ENCODE data around the gene ATAD3C.
"Not testable (repeated sequence)": the region's sequence is repeated elsewhere in the genome, so short reads cannot be mapped to it uniquely, and the experiment has no call there.

Gene ATAD3C

DNA sequence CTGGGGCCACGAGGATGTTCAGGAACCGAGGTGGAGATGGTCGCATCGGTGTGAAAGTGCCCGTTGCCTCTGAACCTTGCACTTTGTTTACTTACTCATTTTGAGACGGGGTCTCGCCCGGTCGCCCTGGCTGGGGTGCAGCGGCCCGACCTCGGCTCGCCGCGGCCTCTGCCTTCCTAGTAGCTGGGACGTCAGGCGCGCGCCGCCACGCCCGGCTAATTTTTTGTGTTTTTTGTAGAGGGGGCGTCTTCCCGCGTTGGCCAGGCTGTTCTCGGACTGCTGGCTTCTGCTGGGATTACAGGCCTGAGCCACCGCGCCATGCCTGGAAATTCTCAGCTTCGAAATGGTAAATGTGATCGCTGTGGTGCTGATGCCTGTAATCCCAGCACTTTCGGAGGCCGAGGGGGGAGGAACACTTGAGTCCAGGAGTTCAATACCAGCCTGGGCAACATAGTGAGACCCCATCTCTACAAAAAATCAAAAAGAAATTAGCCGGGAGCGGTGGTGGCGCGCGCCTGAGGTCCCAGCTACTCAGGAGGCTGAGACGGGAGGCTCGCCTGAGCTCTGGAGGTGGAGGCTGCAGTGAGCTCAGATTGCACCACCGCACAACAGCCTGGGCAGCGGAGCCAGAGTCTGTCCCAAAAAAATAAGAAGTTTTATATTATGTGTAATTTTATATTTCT is 41.7 kb upstream of the ATAD3C start:
- TF ChIP-seq, protein P1, sequence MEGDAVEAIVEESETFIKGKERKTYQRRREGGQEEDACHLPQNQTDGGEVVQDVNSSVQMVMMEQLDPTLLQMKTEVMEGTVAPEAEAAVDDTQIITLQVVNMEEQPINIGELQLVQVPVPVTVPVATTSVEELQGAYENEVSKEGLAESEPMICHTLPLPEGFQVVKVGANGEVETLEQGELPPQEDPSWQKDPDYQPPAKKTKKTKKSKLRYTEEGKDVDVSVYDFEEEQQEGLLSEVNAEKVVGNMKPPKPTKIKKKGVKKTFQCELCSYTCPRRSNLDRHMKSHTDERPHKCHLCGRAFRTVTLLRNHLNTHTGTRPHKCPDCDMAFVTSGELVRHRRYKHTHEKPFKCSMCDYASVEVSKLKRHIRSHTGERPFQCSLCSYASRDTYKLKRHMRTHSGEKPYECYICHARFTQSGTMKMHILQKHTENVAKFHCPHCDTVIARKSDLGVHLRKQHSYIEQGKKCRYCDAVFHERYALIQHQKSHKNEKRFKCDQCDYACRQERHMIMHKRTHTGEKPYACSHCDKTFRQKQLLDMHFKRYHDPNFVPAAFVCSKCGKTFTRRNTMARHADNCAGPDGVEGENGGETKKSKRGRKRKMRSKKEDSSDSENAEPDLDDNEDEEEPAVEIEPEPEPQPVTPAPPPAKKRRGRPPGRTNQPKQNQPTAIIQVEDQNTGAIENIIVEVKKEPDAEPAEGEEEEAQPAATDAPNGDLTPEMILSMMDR (IDR thresholded peaks at IDR 0.05; ENCODE audit: low read depth, low read length), result no peak
- Histone ChIP-seq H3K4me3 (ENCODE audit: low read depth, low read length) (peak overlapping the region; percentile 89), H3K36me3 (peaks cover 38% of the 10 kb centered on the region), H3K27me3 (ENCODE audit: insufficient read depth, low read depth, severe bottlenecking) (no peaks in the 10 kb centered on the region), H3K27ac (peak overlapping the region; percentile 94), H3K9me3 (ENCODE audit: severe bottlenecking) (no peaks in the 10 kb centered on the region)
- peak; percentile 46 for DNase-seq

DNA sequence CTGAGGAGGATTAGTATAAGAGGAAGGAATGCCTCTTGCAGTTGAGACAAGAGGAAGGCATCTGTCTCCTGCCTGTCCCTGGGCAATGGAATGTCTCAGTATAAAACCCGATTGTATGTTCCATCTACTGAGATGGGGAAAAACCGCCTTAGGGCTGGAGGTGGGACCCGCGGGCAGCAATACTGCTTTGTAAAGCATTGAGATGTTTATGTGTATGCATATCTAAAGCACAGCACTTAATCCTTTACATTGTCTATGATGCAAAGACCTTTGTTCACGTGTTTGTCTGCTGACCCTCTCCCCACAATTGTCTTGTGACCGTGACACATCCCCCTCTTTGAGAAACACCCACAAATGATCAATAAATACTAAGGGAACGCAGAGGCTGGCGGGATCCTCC is 39.3 kb upstream of the ATAD3C start:
- H3K27me3 ChIP-seq (ENCODE audit: insufficient read depth, low read depth, severe bottlenecking); DNase-seq; H3K4me3 ChIP-seq (ENCODE audit: low read depth, low read length); H3K9me3 ChIP-seq (ENCODE audit: severe bottlenecking): not testable (repeated sequence)
- Histone ChIP-seq H3K27ac (peak overlapping the region; percentile 52), H3K36me3 (peaks cover 17% of the 10 kb centered on the region)

DNA sequence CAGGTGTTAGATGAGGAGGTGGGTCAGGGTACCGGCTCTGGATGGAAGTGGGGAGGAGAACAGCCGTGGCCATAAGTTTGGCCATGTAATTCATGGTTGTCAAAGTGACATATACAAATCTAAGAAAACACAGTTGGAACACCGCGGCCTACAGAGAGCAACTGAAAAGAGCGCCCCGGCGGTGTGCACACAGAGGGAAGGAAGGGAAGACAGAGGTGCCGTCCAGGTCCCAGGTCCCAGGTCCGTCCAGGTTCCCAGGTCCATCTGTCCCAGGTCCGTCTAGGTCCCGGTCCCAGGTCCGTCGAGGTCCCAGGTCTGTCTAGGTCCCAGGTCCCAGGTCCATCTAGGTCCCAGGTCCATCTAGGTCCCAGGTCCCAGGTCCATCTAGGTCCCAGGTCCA is 37.9 kb upstream of the ATAD3C start:
- peaks cover 3% of the 10 kb centered on the region for H3K9me3 ChIP-seq (ENCODE audit: severe bottlenecking)
- H3K4me3 ChIP-seq (ENCODE audit: low read depth, low read length), result no peak overlapping the region
- peaks cover 6% of the 10 kb centered on the region for H3K36me3 ChIP-seq
- H3K27ac ChIP-seq, result no peak overlapping the region
- no peaks in the 10 kb centered on the region for H3K27me3 ChIP-seq (ENCODE audit: insufficient read depth, low read depth, severe bottlenecking)
- TF ChIP-seq, protein P1 (IDR thresholded peaks at IDR 0.05; ENCODE audit: low read depth, low read length), result no peak
- no peak for DNase-seq

DNA sequence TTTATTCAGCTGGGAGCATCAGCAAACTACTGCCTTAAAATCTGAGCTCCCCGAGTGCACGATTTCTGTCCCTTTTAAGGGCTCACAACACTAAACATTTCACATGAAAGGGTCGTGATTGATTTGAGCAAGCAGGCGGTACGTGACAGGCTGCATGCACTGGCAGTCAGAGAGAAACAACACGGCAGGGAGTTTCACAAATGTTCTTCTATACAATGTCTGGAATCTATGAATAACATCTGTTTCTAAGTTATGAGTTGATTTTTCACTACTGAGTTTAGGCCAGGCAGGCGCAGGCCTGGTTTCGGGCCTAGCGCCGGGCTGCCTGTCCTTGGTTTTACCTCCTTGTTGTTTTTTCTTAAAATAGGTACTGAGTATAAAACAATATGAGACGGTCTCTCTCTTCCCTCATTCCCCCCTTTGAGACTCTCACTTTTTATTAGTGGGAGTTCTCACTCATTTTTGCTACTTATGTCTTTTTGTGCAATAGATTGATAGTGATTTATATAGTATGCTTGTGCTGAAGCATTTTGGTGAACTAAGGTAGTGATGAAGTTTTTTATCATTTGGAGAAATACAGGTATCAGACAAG is 37.1 kb upstream of the ATAD3C start:
- DNase-seq; H3K36me3 ChIP-seq; H3K9me3 ChIP-seq (ENCODE audit: severe bottlenecking); H3K4me3 ChIP-seq (ENCODE audit: low read depth, low read length); H3K27me3 ChIP-seq (ENCODE audit: insufficient read depth, low read depth, severe bottlenecking); H3K27ac ChIP-seq: not testable (repeated sequence)

DNA sequence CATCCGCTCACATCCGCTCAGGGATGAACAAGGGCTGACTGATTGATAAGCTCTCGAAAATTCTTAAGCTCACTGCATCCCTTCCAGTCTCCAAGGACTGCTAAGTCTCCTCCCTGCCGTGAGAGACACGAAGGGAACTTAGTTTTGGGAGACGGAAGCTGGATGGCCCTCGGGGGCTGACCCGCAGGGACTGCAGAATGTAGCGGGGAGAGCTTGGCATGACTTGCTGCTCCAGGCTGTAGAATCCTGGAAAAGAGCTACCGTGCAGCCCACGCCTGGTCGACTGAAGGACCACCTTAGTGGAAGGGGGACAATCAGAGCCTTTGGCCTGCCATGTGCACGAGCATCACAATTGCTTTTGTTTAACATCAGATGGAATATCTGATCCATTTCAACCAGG is 33.7 kb upstream of the ATAD3C start:
- TF ChIP-seq, protein P1 (IDR thresholded peaks at IDR 0.05; ENCODE audit: low read depth, low read length), result no peak
- no peak overlapping the region for H3K4me3 ChIP-seq (ENCODE audit: low read depth, low read length)
- H3K9me3 ChIP-seq (ENCODE audit: severe bottlenecking), result peaks cover 3% of the 10 kb centered on the region
- H3K27ac ChIP-seq, result no peak overlapping the region
- H3K27me3 ChIP-seq (ENCODE audit: insufficient read depth, low read depth, severe bottlenecking), result no peaks in the 10 kb centered on the region
- DNase-seq, result no peak
- no peaks in the 10 kb centered on the region for H3K36me3 ChIP-seq

DNA sequence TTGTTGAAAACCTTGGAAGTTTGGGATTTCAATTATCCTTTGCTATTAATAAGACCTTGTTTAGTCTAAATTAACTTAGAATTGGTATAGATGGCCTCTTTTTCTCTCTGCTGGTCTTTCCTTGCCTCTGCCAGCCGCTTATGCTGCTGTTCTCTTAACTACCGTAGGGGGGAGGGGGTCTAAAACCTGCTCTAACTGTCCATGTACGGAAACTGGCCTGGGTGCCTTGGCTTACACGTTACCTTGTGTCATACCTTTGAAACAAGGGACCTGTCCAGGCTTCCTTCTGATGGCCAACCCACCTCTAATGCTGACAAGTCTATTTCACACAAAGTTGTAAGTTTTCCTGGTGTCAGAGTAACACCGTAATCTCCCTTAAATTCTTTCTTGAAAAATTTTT is 32.1 kb upstream of the ATAD3C start:
- not testable (repeated sequence) for H3K4me3 ChIP-seq (ENCODE audit: low read depth, low read length); H3K27ac ChIP-seq; H3K9me3 ChIP-seq (ENCODE audit: severe bottlenecking); H3K27me3 ChIP-seq (ENCODE audit: insufficient read depth, low read depth, severe bottlenecking); H3K36me3 ChIP-seq
- peak; percentile 54 for DNase-seq

DNA sequence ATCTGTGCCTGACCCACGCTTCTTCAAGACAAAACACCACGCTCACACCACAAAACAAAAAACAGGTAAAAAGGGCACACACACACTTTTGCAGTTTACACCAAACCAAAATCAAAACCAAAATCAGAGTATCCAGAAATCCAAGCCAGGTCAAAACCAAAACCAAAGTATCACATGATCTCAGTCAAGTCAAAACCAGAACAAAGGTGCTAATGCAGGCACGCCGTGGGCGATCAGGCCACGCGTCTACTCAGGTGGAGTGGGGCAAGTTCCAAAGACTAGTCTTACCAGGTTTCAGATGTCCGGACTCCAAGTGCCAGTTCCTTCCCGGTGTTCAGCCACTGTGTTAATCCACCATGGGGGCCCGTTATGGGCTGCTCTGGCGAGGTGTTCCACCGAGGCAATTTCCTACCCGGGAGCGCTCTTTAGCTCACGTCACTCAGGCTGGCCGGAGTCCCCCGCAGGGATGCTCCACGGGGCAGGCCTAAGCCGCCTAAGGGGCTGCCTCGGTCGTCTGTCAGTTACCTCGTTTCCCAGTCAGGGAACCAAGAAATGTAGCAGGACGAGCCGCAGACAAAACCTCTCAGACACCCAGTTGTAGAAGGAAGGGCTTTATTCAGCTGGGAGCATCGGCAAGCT is 31.5 kb upstream of the ATAD3C start:
- H3K27ac ChIP-seq; H3K36me3 ChIP-seq; H3K27me3 ChIP-seq (ENCODE audit: insufficient read depth, low read depth, severe bottlenecking); DNase-seq; H3K4me3 ChIP-seq (ENCODE audit: low read depth, low read length); H3K9me3 ChIP-seq (ENCODE audit: severe bottlenecking): not testable (repeated sequence)

Measured in WERI-Rb-1 (cell line).